ENCODE data around the gene BBOX1. TPM values are rescaled to one million over a fixed set of nuclear protein-coding genes. Genes with fewer than 3 reads are reported as not detected.

Gene BBOX1
- total and polyA plus RNA-seq, 2 of the 8 experiments (the other 6 are each of a cell fraction or from before 2014, with no cell fraction given), result not detected

DNA sequence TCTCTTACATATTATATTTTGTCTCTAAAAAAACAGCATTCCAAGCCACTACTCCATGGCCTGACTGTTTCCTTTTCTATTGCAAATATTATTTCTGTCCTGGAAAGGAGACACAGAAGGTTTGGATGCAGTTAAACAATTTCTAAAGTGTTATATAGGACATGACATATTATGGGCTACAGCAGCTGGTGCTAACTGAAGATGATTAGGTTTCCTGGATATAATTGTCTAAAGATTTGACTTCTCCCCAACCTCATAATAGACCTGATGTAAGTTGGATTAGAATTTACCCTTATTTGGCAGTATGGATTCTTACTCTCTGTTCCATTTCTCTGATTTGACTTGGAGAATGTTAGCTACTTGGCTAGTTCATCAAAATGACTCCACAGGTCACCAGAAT lies 90.2 kb downstream of the BBOX1 start:
- POLR2A ChIA-PET (ENCODE audit: partially characterized antibody), result no interaction called here
- Histone ChIP-seq H3K14ac (ENCODE audit: insufficient read length) (no peak overlapping the region), H2BK120ac (replicated peaks; ENCODE audit: low read depth, low read length) (no peak overlapping the region), H2BK20ac (ENCODE audit: low read length) (no peak overlapping the region), H2BK12ac (ENCODE audit: low read depth, low read length) (no peak overlapping the region), H4K91ac (replicated peaks; ENCODE audit: insufficient read length, low read length) (no peak overlapping the region), H3K27ac (ENCODE audit: low read depth, low read length) (no peak overlapping the region), H3K36me3 (ENCODE audit: control insufficient read depth in 2 of 4, insufficient read depth in 4 of 4, low read length in 3 of 4) (no peaks in the 10 kb centered on the region), H4K20me1 (replicated peaks in 1 of 2; ENCODE audit: control insufficient read depth in 1 of 2, insufficient read depth in 2 of 2, low read length in 2 of 2) (no peaks in the 10 kb centered on the region), H3K9me3 (ENCODE audit: insufficient read depth in 2 of 2, low read depth in 1 of 2, low read length in 1 of 2) (peaks cover under 1 to 5% of the 10 kb centered on the region in 2 experiments; a peak in 1 of 4 replicates), H3K79me1 (ENCODE audit: low read depth, low read length) (no peaks in the 10 kb centered on the region), H3K23ac (ENCODE audit: insufficient read length) (no peak overlapping the region), H3K9ac (replicated peaks in 1 of 4; ENCODE audit: extremely low read depth in 1 of 4, low read depth in 3 of 4, low read length in 3 of 4) (no peak overlapping the region), H3K4ac (replicated peaks; ENCODE audit: insufficient read length, low read depth, low read length) (no peak overlapping the region), H3K4me3 (ENCODE audit: extremely low read depth in 1 of 4, insufficient read depth in 2 of 4, low read depth in 3 of 4, low read length in 4 of 4) (no peak overlapping the region), H3K56ac (replicated peaks; ENCODE audit: insufficient read length, low read depth, low read length) (no peak overlapping the region), H4K5ac (ENCODE audit: insufficient read length, low read depth, low read length) (no peak overlapping the region), H3K27me3 (replicated peaks in 1 of 4; ENCODE audit: control insufficient read depth in 3 of 4, extremely low read depth in 1 of 4, insufficient read depth in 3 of 4, low read length in 3 of 4) (no peaks in the 10 kb centered on the region), H2BK15ac (ENCODE audit: low read length) (no peak overlapping the region), H3K23me2 (ENCODE audit: low read depth, low read length) (no peaks in the 10 kb centered on the region), H3K4me2 (ENCODE audit: insufficient read depth in 1 of 2, low read depth in 2 of 2, low read length in 2 of 2) (no peak overlapping the region), H3K79me2 (ENCODE audit: control insufficient read depth in 1 of 2, insufficient read depth in 2 of 2, low read length in 2 of 2) (no peaks in the 10 kb centered on the region), H3K4me1 (replicated peaks in 1 of 4; ENCODE audit: control insufficient read depth in 3 of 4, insufficient read depth in 4 of 4, low read length in 3 of 4) (no peaks in the 10 kb centered on the region), H4K8ac (ENCODE audit: extremely low read depth, insufficient read depth, low read length) (no peak overlapping the region), H3K18ac (ENCODE audit: extremely low read depth, low read length) (no peak overlapping the region), H2AK5ac (ENCODE audit: low read depth, low read length) (no peak overlapping the region), H2BK5ac (ENCODE audit: low read depth, low read length) (no peak overlapping the region), H2AFZ (ENCODE audit: low read length) (no peak overlapping the region)
- FAIRE-seq (no peak), DNase-seq (ENCODE audit: low read depth in 1 of 2, low spot score in 2 of 2) (no peak)
- CTCF ChIA-PET (ENCODE audit: partially characterized antibody), result interaction anchor here (0.5 kb wide), 1 partner anchor 32 kb away, joined by 3 read pairs; no protein-coding TSS in a partner anchor
- TF ChIP-seq HDAC2 (IDR thresholded peaks at IDR 0.05; ENCODE audit: borderline replicate concordance in 1 of 2, low read depth in 2 of 2, low read length in 2 of 2) (no peak), ZNF274 (IDR thresholded peaks at IDR 0.05; ENCODE audit: borderline replicate concordance, extremely low read depth, low read length) (no peak), TAF1 (IDR thresholded peaks at IDR 0.05; ENCODE audit: low read depth, low read length) (no peak), CHD1 (IDR thresholded peaks at IDR 0.05; ENCODE audit: low read depth, low read length) (no peak), SIN3A (conservative IDR thresholded peaks at IDR 0.05 in 1 of 2, IDR thresholded peaks at IDR 0.05 in 1 of 2; ENCODE audit: low read depth in 1 of 2, low read length in 2 of 2) (no peak), SP2 (IDR thresholded peaks at IDR 0.05; ENCODE audit: low read length) (no peak), YY1 (IDR thresholded peaks at IDR 0.05; ENCODE audit: low read depth, low read length) (no peak), KDM4A (IDR thresholded peaks at IDR 0.05; ENCODE audit: low read depth, low read length, severe bottlenecking) (no peak), HDAC6 (IDR thresholded peaks at IDR 0.05; ENCODE audit: low read depth, low read length) (no peak), CBX8 (IDR thresholded peaks at IDR 0.05; ENCODE audit: borderline replicate concordance, low read depth, low read length) (no peak), CEBPB (IDR thresholded peaks at IDR 0.05; ENCODE audit: low read depth, low read length) (no peak), PHF8 (conservative IDR thresholded peaks at IDR 0.05; ENCODE audit: low read depth, low read length) (no peak), RBBP5 (IDR thresholded peaks at IDR 0.05; ENCODE audit: borderline replicate concordance, low read depth, low read length) (no peak), EGR1 (IDR thresholded peaks at IDR 0.05; ENCODE audit: borderline replicate concordance, low read depth, low read length) (no peak)
- TF ChIP-seq, protein P1, sequence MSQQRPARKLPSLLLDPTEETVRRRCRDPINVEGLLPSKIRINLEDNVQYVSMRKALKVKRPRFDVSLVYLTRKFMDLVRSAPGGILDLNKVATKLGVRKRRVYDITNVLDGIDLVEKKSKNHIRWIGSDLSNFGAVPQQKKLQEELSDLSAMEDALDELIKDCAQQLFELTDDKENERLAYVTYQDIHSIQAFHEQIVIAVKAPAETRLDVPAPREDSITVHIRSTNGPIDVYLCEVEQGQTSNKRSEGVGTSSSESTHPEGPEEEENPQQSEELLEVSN (IDR thresholded peaks at IDR 0.05), result no peak

Measured in H1 (cell line).